Measurements from ENCODE around the gene C17orf113.
"Not testable (repeated sequence)": the region's sequence is repeated elsewhere in the genome, so short reads cannot be mapped to it uniquely, and the experiment has no call there.

C17orf113 gene

GRCh38 chr17:42039794-42040763 lies 10.3 kb downstream of the C17orf113 start:
- DNase-seq = no peak

GRCh38 chr17:42038221-42038973 lies 12.0 kb downstream of the C17orf113 start:
- no peak for DNase-seq

- no peak for DNase-seq
Measured at GRCh38 chr17:42034059-42034458, 16.3 kb downstream of the C17orf113 start.

- no peak for DNase-seq
Measured at GRCh38 chr17:42031584-42031983, 18.8 kb downstream of the C17orf113 start.

GRCh38 chr17:42028791-42029127 lies 21.6 kb downstream of the C17orf113 start:
- DNase-seq = no peak

GRCh38 chr17:42027961-42028790 lies 22.2 kb downstream of the C17orf113 start:
- DNase-seq = no peak

- no peak for DNase-seq
Measured at GRCh38 chr17:42027590-42027889, 22.9 kb downstream of the C17orf113 start.

GRCh38 chr17:42026857-42027589 lies 23.4 kb downstream of the C17orf113 start:
- no peak for DNase-seq

GRCh38 chr17:42025936-42026335 lies 24.5 kb downstream of the C17orf113 start:
- no peak for DNase-seq

- no peak for DNase-seq
Measured at GRCh38 chr17:42025191-42025579, 25.2 kb downstream of the C17orf113 start.

GRCh38 chr17:42023524-42024349 lies 26.7 kb downstream of the C17orf113 start:
- DNase-seq = peak; percentile 4

- not testable (repeated sequence) for DNase-seq
Measured at GRCh38 chr17:42020845-42021244, 29.6 kb downstream of the C17orf113 start.

GRCh38 chr17:42019509-42020404 lies 30.6 kb downstream of the C17orf113 start, which contains the start of gene NKIRAS2:
TSS of gene NKIRAS2 (plus strand) at chr17:42020090. CDS start at chr17:42021578, 1,488 bp downstream.
- DNase-seq = peak; percentile 92

- DNase-seq = no peak
Measured at GRCh38 chr17:42018988-42019387, 31.4 kb downstream of the C17orf113 start.

GRCh38 chr17:42018339-42018738 lies 32.1 kb downstream of the C17orf113 start:
- no peak for DNase-seq

GRCh38 chr17:42017866-42018200 lies 32.6 kb downstream of the C17orf113 start:
- no peak for DNase-seq

- DNase-seq = peak; percentile 90
Measured at GRCh38 chr17:42016941-42017865, 33.2 kb downstream of the C17orf113 start, which contains the start of gene DNAJC7. TSS of gene DNAJC7 (minus strand) at chr17:42017439. CDS start at chr17:42017416, 23 bp downstream.

- peak; percentile 13 for DNase-seq
Measured at GRCh38 chr17:42016411-42016831, 34.0 kb downstream of the C17orf113 start.

- not testable (repeated sequence) for DNase-seq
Measured at GRCh38 chr17:42013740-42014139, 36.7 kb downstream of the C17orf113 start.

All from CD4-positive, alpha-beta T cell treated with Interleukin-4 for 4 hours (primary cell).